Endothelial cell of umbilical vein (primary cell): Measurements from ENCODE around the gene ANKHD1. TPM values are rescaled to one million over a fixed set of nuclear protein-coding genes. Genes with fewer than 3 reads are reported as not detected.

Experiments
- BruUV-seq: library from RNA; stranded (reverse); fragments of 400-500 nt; replicated peaks from 2 replicates; lab custom pipeline; 2021; lab: Mats Ljungman, UMichigan
- CTCF ChIA-PET: fragments of 300-600, 350-600 bp; sonication (Branson Sonifier 250); formaldehyde crosslinking; loops from one replicate; lab custom pipeline; 2021; ENCODE audit warnings: antibody characterized with exemption, inconsistent platforms; lab: Charles Lee
- POLR2A ChIA-PET: fragments of 300-600, 350-600 bp; sonication (Branson Sonifier 250); formaldehyde crosslinking; loops from one replicate; lab custom pipeline; 2021; ENCODE audit warnings: antibody characterized with exemption, inconsistent platforms; lab: Charles Lee
- DNase-seq: peaks from one replicate; pipeline ENCODE4 v3.0.0-alpha.2; 2011; ENCODE audit warnings: low read depth, low spot score
- FAIRE-seq: peaks from 2 replicates; lab custom pipeline; 2011; peaks lifted over from hg19 to GRCh38; lab: Jason Lieb, UNC
- H2AFZ ChIP-seq: 2 replicates; pipeline ENCODE4 v1.6.0; 2012; ENCODE audit warnings: low read depth, low read length, control low read depth, inconsistent platforms
- H3K27ac ChIP-seq: 2 replicates; pipeline ENCODE4 v1.5.1; 2011; ENCODE audit warnings: low read depth, mild to moderate bottlenecking, control low read depth, low read length, moderate library complexity; ENCODE audit not compliant: insufficient read depth
- H3K27me3 ChIP-seq, 2 experiments: 2 replicates each; pipeline versions ENCODE4 v1.6.0 to v1.6.1; 2011; ENCODE audit warnings: low read length in 2 of 2, mixed read lengths in 1 of 2; ENCODE audit not compliant: control insufficient read depth in 2 of 2, insufficient read depth in 2 of 2
- H3K36me3 ChIP-seq, 2 experiments: 2 replicates in 1 of 2; 3 replicates in 1 of 2; pipeline ENCODE4 v1.5.1; 2011; ENCODE audit warnings: low read length in 2 of 2, mild to moderate bottlenecking in 1 of 2, moderate library complexity in 1 of 2; ENCODE audit not compliant: control insufficient read depth in 2 of 2, insufficient read depth in 2 of 2; ENCODE audit errors: extremely low read depth in 1 of 2
- H3K4me1 ChIP-seq: 3 replicates; pipeline ENCODE4 v1.5.1; 2011; ENCODE audit warnings: mild to moderate bottlenecking, low read length; ENCODE audit not compliant: control insufficient read depth, insufficient read depth; ENCODE audit errors: extremely low read depth
- H3K4me2 ChIP-seq: 2 replicates; pipeline ENCODE4 v1.6.1; 2011; ENCODE audit warnings: low read length, control low read depth, mixed read lengths; ENCODE audit not compliant: insufficient read depth
- H3K4me3 ChIP-seq, 3 experiments: fragments of 200-600 bp in 1 of 3; sonication (generic), shearing (Covaris generic) in 1 of 3; replicated peaks in 1 of 3; 2 replicates each; pipeline ENCODE4 v1.5.1; 2011 to 2016; ENCODE audit warnings: control low read depth in 3 of 3, low read length in 3 of 3, mild to moderate bottlenecking in 2 of 3, inconsistent platforms in 1 of 3, low read depth in 1 of 3, moderate library complexity in 1 of 3; ENCODE audit not compliant: insufficient read depth in 1 of 3
- H3K79me2 ChIP-seq: 2 replicates; pipeline ENCODE4 v1.6.0; 2012; ENCODE audit warnings: low read length, inconsistent platforms; ENCODE audit not compliant: control insufficient read depth, insufficient read depth
- H3K9ac ChIP-seq: replicated peaks from 2 replicates; pipeline ENCODE3; 2011; ENCODE audit warnings: low read length, control low read depth; ENCODE audit not compliant: insufficient read depth; ENCODE audit errors: extremely low read depth
- H3K9me1 ChIP-seq: replicated peaks from 3 replicates; pipeline ENCODE4 v1.6.0; 2011; ENCODE audit warnings: mild to moderate bottlenecking, low read length; ENCODE audit not compliant: control insufficient read depth, insufficient read depth; ENCODE audit errors: extremely low read depth
- H3K9me3 ChIP-seq: replicated peaks from 2 replicates; pipeline ENCODE4 v1.5.1; 2012; ENCODE audit warnings: low read length, inconsistent platforms; ENCODE audit not compliant: control insufficient read depth, insufficient read depth
- H4K20me1 ChIP-seq: replicated peaks from 2 replicates; pipeline ENCODE3; 2011; ENCODE audit warnings: mild to moderate bottlenecking, low read length; ENCODE audit not compliant: control insufficient read depth, insufficient read depth; ENCODE audit errors: extremely low read depth
- EZH2 ChIP-seq: IDR thresholded peaks from 2 replicates; pipeline ENCODE4 v1.6.1; 2012; ENCODE audit warnings: borderline replicate concordance, low read depth, mild to moderate bottlenecking, moderate library complexity, low read length, inconsistent platforms; ENCODE audit not compliant: severe bottlenecking
- FOS ChIP-seq: IDR thresholded peaks from 2 replicates; pipeline ENCODE4 v1.6.1; 2011; ENCODE audit warnings: mild to moderate bottlenecking, low read length, moderate library complexity, borderline replicate concordance; ENCODE audit not compliant: insufficient read depth
- GATA2 ChIP-seq: IDR thresholded peaks from 2 replicates; pipeline ENCODE4 v1.7.0; 2011; ENCODE audit warnings: low read depth, mild to moderate bottlenecking, moderate library complexity, mixed read lengths, low read length; ENCODE audit not compliant: insufficient read length, insufficient read depth
- JUN ChIP-seq: IDR thresholded peaks from 2 replicates; pipeline ENCODE4 v1.6.1; 2011; ENCODE audit warnings: borderline replicate concordance, low read depth; ENCODE audit not compliant: insufficient read length, insufficient read depth
- MAX ChIP-seq: IDR thresholded peaks from 2 replicates; pipeline ENCODE4 v1.6.1; 2011; ENCODE audit not compliant: insufficient read depth, insufficient read length
- MYC ChIP-seq: IDR thresholded peaks from one replicate; pipeline ENCODE4 v1.6.1; 2011; ENCODE audit warnings: mild to moderate bottlenecking, low read depth, low read length
- POLR2A ChIP-seq: IDR thresholded peaks from 2 replicates; pipeline ENCODE4 v1.6.1; 2012; ENCODE audit warnings: low read depth, mild to moderate bottlenecking, control low read depth, low read length
- POLR2AphosphoS5 ChIP-seq: IDR thresholded peaks from 2 replicates; pipeline ENCODE4 v1.6.1; 2012; ENCODE audit warnings: low read depth, mild to moderate bottlenecking, control low read depth, low read length, moderate library complexity; ENCODE audit not compliant: insufficient read depth
- dilution Hi-C: fragments of 300-500 bp; cut with MboI; formaldehyde crosslinking; loops from one replicate; pipeline ENCODE4 v1.15.0; 2019; ENCODE audit warnings: low sequenced_read_pairs; ENCODE audit not compliant: extremely low pct_ligation_motif_present
- intact Hi-C: fragments of 100-400 bp; cut with micrococcal nuclease; formaldehyde crosslinking; loops from one replicate; pipeline ENCODE4 v1.10.0; 2022
- polyA plus RNA-seq, 4 experiments: library from polyadenylated mRNA; depleted of rRNA in 3 of 4; stranded (reverse) in 3 of 4; unstranded in 1 of 4; fragments of >200 nt; gene quantifications; 2 replicates each; pipeline versions ENCODE4 v1.2.1 to v1.2.3, GENCODE V29; 2011 to 2012; ENCODE audit warnings: missing spikeins in 1 of 4
- total RNA-seq: library from RNA; stranded (reverse); gene quantifications from 2 replicates; pipeline ENCODE4 v1.2.3, GENCODE V29; 2021
- TF ChIP-seq, protein P1 (sequence below), 2 donors: IDR thresholded peaks; 1 replicate in 1 of 2; 2 replicates in 1 of 2; pipeline ENCODE4 v1.5.1; 2011; ENCODE audit warnings: low read length in 2 of 2, mild to moderate bottlenecking in 2 of 2, moderate library complexity in 2 of 2, control low read depth in 1 of 2, inconsistent platforms in 1 of 2, low read depth in 1 of 2; ENCODE audit not compliant: insufficient read depth in 1 of 2; ENCODE audit errors: extremely low read depth in 1 of 2

ANKHD1 gene
- total and polyA plus RNA-seq, 2 donors (not counting 3 experiments of a cell fraction or from before 2014, with no cell fraction given) = 56.1 to 87.0 TPM

DNA sequence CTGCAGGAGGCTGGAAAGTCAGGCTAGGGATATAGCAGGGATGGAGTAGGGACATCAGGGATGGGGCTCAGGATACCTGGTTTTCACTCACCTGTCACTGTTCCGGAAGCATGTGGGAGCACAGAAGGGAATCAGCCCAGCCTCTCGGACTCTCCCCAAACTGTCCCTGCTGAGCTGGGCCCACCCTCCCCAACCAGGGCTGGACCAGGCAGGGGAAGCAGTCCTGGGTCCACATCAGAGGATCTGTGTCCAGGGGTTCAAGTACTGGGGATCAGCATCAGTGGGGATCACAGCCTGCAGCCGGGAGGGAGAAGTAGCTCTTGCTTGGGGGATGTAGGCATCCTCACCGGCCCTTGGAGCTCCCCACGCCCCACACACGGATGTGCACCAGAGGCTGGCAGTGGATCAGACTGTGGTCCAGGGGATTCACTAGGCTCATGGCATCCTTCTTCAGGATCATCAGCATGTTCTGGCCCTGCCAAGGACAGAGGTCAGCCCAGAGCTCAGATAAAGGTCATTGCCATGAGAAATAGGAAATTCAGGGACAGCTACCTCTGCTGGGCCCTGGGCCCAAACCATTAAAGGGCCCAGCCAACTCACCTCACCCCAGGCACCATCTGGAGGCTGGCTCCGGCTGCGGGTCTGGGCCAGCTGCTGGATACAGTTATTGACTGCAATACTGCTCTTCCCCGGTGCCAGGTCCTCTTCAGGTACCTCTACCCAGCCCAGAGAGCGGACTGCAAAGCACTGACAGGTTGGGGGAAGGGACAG lies 160.3 kb downstream of the ANKHD1 start:
- H3K36me3 ChIP-seq = peaks cover 0 to 5% of the 10 kb centered on the region in 2 experiments
- intact Hi-C loops = no loop called here
- dilution Hi-C loops = no loop called here

GRCh38 chr5:140563596-140563995 lies 162.0 kb downstream of the ANKHD1 start:
- Histone ChIP-seq H3K4me2 (peak overlapping the region; percentile 47), H2AFZ (peak overlapping the region; percentile 56), H3K4me3 (peak overlapping the region in 2 of 3 experiments; percentile 73 to 84), H3K27me3 (no peaks in the 10 kb centered on the region), H4K20me1 (no peaks in the 10 kb centered on the region), H3K27ac (no peak overlapping the region), H3K9me3 (no peaks in the 10 kb centered on the region), H3K4me1 (peaks cover 8% of the 10 kb centered on the region), H3K36me3 (peaks cover 3 to 21% of the 10 kb centered on the region in 2 experiments), H3K9ac (peak overlapping the region; percentile 87), H3K79me2 (peaks cover 9% of the 10 kb centered on the region), H3K9me1 (no peaks in the 10 kb centered on the region)
- POLR2A ChIA-PET = no interaction called here
- no TSS peak for BruUV-seq
- FAIRE-seq (no peak), DNase-seq (no peak)
- intact Hi-C loops (no loop called here), dilution Hi-C loops (no loop called here)
- TF ChIP-seq MAX (no peak), JUN (no peak), EZH2 (no peak), MYC (no peak), POLR2A (no peak), POLR2AphosphoS5 (no peak), FOS (no peak), GATA2 (no peak)
- TF ChIP-seq, protein P1, sequence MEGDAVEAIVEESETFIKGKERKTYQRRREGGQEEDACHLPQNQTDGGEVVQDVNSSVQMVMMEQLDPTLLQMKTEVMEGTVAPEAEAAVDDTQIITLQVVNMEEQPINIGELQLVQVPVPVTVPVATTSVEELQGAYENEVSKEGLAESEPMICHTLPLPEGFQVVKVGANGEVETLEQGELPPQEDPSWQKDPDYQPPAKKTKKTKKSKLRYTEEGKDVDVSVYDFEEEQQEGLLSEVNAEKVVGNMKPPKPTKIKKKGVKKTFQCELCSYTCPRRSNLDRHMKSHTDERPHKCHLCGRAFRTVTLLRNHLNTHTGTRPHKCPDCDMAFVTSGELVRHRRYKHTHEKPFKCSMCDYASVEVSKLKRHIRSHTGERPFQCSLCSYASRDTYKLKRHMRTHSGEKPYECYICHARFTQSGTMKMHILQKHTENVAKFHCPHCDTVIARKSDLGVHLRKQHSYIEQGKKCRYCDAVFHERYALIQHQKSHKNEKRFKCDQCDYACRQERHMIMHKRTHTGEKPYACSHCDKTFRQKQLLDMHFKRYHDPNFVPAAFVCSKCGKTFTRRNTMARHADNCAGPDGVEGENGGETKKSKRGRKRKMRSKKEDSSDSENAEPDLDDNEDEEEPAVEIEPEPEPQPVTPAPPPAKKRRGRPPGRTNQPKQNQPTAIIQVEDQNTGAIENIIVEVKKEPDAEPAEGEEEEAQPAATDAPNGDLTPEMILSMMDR (IDR thresholded peaks at IDR 0.05; ENCODE audit: extremely low read depth in 1 of 2, insufficient read depth in 1 of 2, low read depth in 1 of 2, low read length in 2 of 2) = no peak
- CTCF ChIA-PET = interaction anchor here (1.0 to 3.3 kb wide), 5 partner anchors 16 to 191 kb away, joined by 3 to 22 read pairs (median 6); partner anchors contain the start of genes EIF4EBP3, IK and NDUFA2

More for the DNA sequence above, 160.3 kb downstream of the ANKHD1 start:
- BruUV-seq = no TSS peak
- DNase-seq (no peak), FAIRE-seq (no peak)
- ChIA-PET POLR2A (no interaction called here), CTCF (interaction anchor here (1.2 to 1.6 kb wide), 2 partner anchors 8 to 12 kb away, joined by 3 to 4 read pairs; no protein-coding TSS in a partner anchor)
- Histone ChIP-seq H3K9me3 (no peaks in the 10 kb centered on the region), H3K27me3 (no peaks in the 10 kb centered on the region), H3K4me3 (no peak overlapping the region), H3K27ac (no peak overlapping the region), H3K9me1 (no peaks in the 10 kb centered on the region), H4K20me1 (no peaks in the 10 kb centered on the region), H3K4me1 (peaks cover 14% of the 10 kb centered on the region), H3K79me2 (peaks cover 10% of the 10 kb centered on the region), H3K4me2 (no peak overlapping the region), H3K9ac (no peak overlapping the region), H2AFZ (no peak overlapping the region)
- TF ChIP-seq FOS = no peak
- TF ChIP-seq POLR2A = no peak
- TF ChIP-seq MAX = no peak
- TF ChIP-seq JUN = no peak
